Lower leg skin (tissue), 3 donors: ENCODE results near the gene SPON1.

Experiments
- POLR2A ChIP-seq, 2 donors: fragments of 450-650 bp; IDR thresholded peaks; one replicate each; pipeline ENCODE4 v1.6.1; 2016 to 2017; ENCODE audit warnings: antibody characterized with exemption in 2 of 2, mild to moderate bottlenecking in 1 of 2, moderate library complexity in 1 of 2
- TF ChIP-seq, protein P1 (sequence below), 3 donors: fragments of 450-650 bp; IDR thresholded peaks; one replicate each; pipeline ENCODE4 v1.5.1; 2016; ENCODE audit warnings: antibody characterized with exemption in 3 of 3, mild to moderate bottlenecking in 3 of 3, moderate library complexity in 2 of 3

DNA sequence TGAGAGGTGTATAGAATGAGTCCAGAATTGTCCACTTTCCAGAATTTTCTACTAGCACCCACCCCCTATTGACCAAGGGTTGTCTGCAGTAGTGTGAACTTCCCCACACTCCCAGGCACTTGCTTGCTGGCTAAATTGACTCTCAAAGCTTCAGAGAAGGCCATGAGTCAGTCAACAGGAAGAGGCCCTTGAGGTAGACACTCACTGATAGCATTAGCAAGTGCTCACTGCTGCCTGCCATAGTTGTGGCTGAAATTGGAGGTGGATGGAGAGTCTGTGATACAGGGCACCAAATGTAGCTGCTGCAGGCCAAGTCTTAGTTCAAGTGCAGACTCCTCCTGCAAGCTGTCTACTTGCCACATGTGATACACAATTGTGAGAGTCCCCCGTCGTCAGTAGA lies 156.8 kb downstream of the SPON1 start:
- TF ChIP-seq, protein P1, sequence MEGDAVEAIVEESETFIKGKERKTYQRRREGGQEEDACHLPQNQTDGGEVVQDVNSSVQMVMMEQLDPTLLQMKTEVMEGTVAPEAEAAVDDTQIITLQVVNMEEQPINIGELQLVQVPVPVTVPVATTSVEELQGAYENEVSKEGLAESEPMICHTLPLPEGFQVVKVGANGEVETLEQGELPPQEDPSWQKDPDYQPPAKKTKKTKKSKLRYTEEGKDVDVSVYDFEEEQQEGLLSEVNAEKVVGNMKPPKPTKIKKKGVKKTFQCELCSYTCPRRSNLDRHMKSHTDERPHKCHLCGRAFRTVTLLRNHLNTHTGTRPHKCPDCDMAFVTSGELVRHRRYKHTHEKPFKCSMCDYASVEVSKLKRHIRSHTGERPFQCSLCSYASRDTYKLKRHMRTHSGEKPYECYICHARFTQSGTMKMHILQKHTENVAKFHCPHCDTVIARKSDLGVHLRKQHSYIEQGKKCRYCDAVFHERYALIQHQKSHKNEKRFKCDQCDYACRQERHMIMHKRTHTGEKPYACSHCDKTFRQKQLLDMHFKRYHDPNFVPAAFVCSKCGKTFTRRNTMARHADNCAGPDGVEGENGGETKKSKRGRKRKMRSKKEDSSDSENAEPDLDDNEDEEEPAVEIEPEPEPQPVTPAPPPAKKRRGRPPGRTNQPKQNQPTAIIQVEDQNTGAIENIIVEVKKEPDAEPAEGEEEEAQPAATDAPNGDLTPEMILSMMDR (IDR thresholded peaks at IDR 0.05) = no peak
- no peak for TF ChIP-seq POLR2A (IDR thresholded peaks at IDR 0.05)
